OCI-LY7 (cell line): ENCODE data around the gene DOK7. TPM values are rescaled to one million over a fixed set of nuclear protein-coding genes. Genes with fewer than 3 reads are reported as not detected.

Source experiments
- BruUV-seq: library from RNA; stranded (reverse); fragments of 400-500 nt; replicated peaks from 2 replicates; lab custom pipeline; 2021; lab: Mats Ljungman, UMichigan
- CTCF ChIA-PET: fragments of 300-600 bp; sonication (Branson Sonifier 250); formaldehyde crosslinking; loops from one replicate; lab custom pipeline; 2022; ENCODE audit warnings: antibody characterized with exemption; ENCODE audit not compliant: unreplicated experiment; lab: Charles Lee
- POLR2A ChIA-PET: fragments of 300-600 bp; sonication (Branson Sonifier 250); formaldehyde crosslinking; loops from one replicate; lab custom pipeline; 2022; ENCODE audit warnings: antibody characterized with exemption; lab: Charles Lee
- DNase-seq: peaks from one replicate; pipeline ENCODE4 v3.0.0-alpha.2; 2015; ENCODE audit warnings: low spot score
- H2AFZ ChIP-seq: fragments of 200-600 bp; sonication (generic), shearing (Covaris generic); 2 replicates; pipeline ENCODE4 v1.6.1; 2014; ENCODE audit warnings: mild to moderate bottlenecking, antibody characterized with exemption, low read length, moderate library complexity
- H3K27ac ChIP-seq: fragments of 200-600 bp; sonication (generic); 2 replicates; pipeline ENCODE4 v1.5.1; 2014; ENCODE audit warnings: mixed run types, low read depth, mild to moderate bottlenecking, moderate library complexity, low read length, inconsistent platforms; ENCODE audit not compliant: poor library complexity, severe bottlenecking
- H3K36me3 ChIP-seq: fragments of 200-600 bp; sonication (generic); 2 replicates; pipeline ENCODE4 v1.6.1; 2014; ENCODE audit warnings: mild to moderate bottlenecking, antibody characterized with exemption, low read length, moderate library complexity, mixed read lengths; ENCODE audit not compliant: insufficient read depth
- H3K4me1 ChIP-seq: fragments of 200-600 bp; sonication (generic); 2 replicates; pipeline ENCODE4 v1.5.1; 2014; ENCODE audit warnings: mild to moderate bottlenecking, low read length; ENCODE audit not compliant: insufficient read depth, poor library complexity, severe bottlenecking
- H3K4me2 ChIP-seq: fragments of 200-600 bp; sonication (generic); 2 replicates; pipeline ENCODE4 v1.6.1; 2014; ENCODE audit warnings: mild to moderate bottlenecking, low read length
- H3K4me3 ChIP-seq: fragments of 200-600 bp; sonication (generic); 2 replicates; pipeline ENCODE4 v1.5.1; 2014; ENCODE audit warnings: mild to moderate bottlenecking, low read depth, low read length; ENCODE audit not compliant: poor library complexity, severe bottlenecking
- H3K79me2 ChIP-seq: fragments of 200-600 bp; sonication (generic); 2 replicates; pipeline ENCODE4 v1.6.1; 2016; ENCODE audit warnings: low read depth, mild to moderate bottlenecking, low read length, moderate library complexity, mixed read lengths; ENCODE audit not compliant: insufficient read depth
- H3K9me2 ChIP-seq: fragments of 200-600 bp; sonication (generic); 2 replicates; pipeline ENCODE4 v1.6.1; 2016; ENCODE audit warnings: mild to moderate bottlenecking, low read length, mixed read lengths; ENCODE audit not compliant: insufficient read depth
- H3K9me3 ChIP-seq: fragments of 200-600 bp; sonication (generic); 2 replicates; pipeline ENCODE4 v1.6.1; 2014; ENCODE audit warnings: mild to moderate bottlenecking, mixed run types, low read length, mixed read lengths
- H4K20me1 ChIP-seq: fragments of 200-600 bp; sonication (generic); 2 replicates; pipeline ENCODE4 v1.6.1; 2014; ENCODE audit warnings: mild to moderate bottlenecking, antibody characterized with exemption, low read length, moderate library complexity, mixed read lengths; ENCODE audit not compliant: insufficient read depth
- EZH2phosphoT487 ChIP-seq: fragments of 200-600 bp; sonication (generic); IDR thresholded peaks from 2 replicates; pipeline ENCODE4 v1.6.1; 2018; ENCODE audit warnings: low read depth, borderline replicate concordance, mild to moderate bottlenecking, mixed run types, antibody characterized with exemption, low read length, moderate library complexity, mixed read lengths
- intact Hi-C: fragments of 100-400 bp; cut with micrococcal nuclease; formaldehyde crosslinking; loops from one replicate; pipeline ENCODE4 v1.10.0; 2022; ENCODE audit not compliant: unreplicated experiment
- total RNA-seq, 2 experiments: library from RNA; depleted of rRNA in 1 of 2; stranded (reverse); fragments of >200 nt in 1 of 2; shearing (Covaris generic) in 1 of 2; gene quantifications; 2 replicates each; pipeline ENCODE4 v1.2.3, GENCODE V29; 2014 to 2022
- TF ChIP-seq, protein P1 (sequence below): fragments of 200-600 bp; sonication (generic); conservative IDR thresholded peaks from 2 replicates; pipeline ENCODE4 v1.5.1; 2014; ENCODE audit warnings: mild to moderate bottlenecking, antibody characterized with exemption, low read length, moderate library complexity, mixed read lengths

The DOK7 gene
- total RNA-seq, 2 experiments from 2014 or later = 1.5 TPM; not detected in 1

DNA sequence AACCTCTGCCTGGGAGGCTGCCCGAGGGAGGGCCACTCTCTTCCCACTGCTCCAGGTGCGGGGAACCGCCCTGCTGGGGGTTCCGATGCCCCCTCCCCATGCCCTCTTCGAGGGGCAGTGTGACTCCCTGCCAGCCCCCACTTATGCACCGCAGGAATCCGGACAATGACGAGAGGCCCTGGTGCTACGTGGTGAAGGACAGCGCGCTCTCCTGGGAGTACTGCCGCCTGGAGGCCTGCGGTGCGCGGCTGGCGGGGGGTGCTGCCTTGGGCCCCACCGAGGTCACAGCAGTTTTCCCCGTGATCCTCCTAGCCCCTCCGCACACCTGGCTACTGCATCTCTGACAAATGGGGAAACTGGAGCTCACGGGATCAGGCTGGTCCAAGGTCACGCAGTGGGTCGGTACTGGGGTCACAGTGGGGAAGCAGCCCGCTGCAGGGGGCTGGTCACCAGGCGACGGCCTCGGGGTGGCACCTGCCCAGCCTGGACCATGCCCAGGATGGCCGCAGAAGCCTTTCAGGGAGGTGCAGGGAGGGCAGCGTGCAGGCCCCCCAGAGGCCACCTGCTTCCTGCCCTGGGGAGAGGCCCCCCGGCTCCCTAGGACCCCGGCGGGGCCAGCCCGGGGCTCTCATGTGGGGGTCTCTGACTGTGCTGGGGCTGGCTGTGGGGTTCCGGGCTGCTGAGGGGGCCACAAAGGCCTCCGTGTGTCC is 17.8 kb upstream of the DOK7 start:
- BruUV-seq = no TSS peak
- Histone ChIP-seq H3K36me3 (no peaks in the 10 kb centered on the region), H3K4me1 (no peaks in the 10 kb centered on the region), H4K20me1 (no peaks in the 10 kb centered on the region), H3K9me2 (no peaks in the 10 kb centered on the region), H3K4me3 (no peak overlapping the region), H3K4me2 (no peak overlapping the region), H2AFZ (no peak overlapping the region), H3K79me2 (no peaks in the 10 kb centered on the region), H3K9me3 (no peaks in the 10 kb centered on the region), H3K27ac (no peak overlapping the region)
- intact Hi-C loops = no loop called here
- no peak for DNase-seq
- ChIA-PET CTCF (no interaction called here), POLR2A (no interaction called here)
- TF ChIP-seq EZH2phosphoT487 = no peak
- TF ChIP-seq, protein P1, sequence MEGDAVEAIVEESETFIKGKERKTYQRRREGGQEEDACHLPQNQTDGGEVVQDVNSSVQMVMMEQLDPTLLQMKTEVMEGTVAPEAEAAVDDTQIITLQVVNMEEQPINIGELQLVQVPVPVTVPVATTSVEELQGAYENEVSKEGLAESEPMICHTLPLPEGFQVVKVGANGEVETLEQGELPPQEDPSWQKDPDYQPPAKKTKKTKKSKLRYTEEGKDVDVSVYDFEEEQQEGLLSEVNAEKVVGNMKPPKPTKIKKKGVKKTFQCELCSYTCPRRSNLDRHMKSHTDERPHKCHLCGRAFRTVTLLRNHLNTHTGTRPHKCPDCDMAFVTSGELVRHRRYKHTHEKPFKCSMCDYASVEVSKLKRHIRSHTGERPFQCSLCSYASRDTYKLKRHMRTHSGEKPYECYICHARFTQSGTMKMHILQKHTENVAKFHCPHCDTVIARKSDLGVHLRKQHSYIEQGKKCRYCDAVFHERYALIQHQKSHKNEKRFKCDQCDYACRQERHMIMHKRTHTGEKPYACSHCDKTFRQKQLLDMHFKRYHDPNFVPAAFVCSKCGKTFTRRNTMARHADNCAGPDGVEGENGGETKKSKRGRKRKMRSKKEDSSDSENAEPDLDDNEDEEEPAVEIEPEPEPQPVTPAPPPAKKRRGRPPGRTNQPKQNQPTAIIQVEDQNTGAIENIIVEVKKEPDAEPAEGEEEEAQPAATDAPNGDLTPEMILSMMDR = no peak

DNA sequence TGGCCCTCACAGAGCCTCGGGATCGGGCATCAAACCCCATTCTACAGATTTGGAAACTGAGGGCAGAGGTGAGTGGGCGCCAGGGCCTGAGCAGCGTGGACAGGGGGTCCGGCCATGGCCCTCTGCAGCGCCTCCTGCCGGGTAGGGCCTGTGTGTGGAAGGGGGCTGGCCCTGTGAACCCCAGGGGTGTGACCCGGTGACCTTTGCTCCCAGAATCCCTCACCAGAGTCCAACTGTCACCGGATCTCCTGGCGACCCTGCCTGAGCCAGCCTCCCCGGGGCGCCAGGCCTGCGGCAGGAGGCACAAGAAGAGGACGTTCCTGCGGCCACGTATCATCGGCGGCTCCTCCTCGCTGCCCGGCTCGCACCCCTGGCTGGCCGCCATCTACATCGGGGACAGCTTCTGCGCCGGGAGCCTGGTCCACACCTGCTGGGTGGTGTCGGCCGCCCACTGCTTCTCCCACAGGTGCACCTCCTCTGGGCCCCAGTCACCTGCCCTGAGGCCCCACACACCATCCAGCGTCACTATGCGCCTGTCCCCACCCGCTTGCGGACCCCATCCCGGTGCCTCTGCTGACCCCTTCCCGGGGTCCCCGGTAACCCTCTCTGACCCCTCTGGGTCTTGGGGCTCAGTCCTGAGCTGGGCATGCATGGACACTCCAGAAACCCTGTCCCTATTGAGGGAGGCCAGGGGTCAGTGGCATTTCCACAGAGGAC is 17.1 kb upstream of the DOK7 start:
- Histone ChIP-seq H3K36me3 (no peaks in the 10 kb centered on the region), H4K20me1 (no peaks in the 10 kb centered on the region), H3K4me1 (no peaks in the 10 kb centered on the region), H3K9me2 (no peaks in the 10 kb centered on the region), H2AFZ (no peak overlapping the region), H3K27ac (no peak overlapping the region), H3K4me2 (no peak overlapping the region), H3K79me2 (no peaks in the 10 kb centered on the region), H3K4me3 (no peak overlapping the region), H3K9me3 (no peaks in the 10 kb centered on the region)
- TF ChIP-seq EZH2phosphoT487 = no peak
- TF ChIP-seq, protein P1 = no peak
- ChIA-PET POLR2A (no interaction called here), CTCF (no interaction called here)
- DNase-seq = no peak
- BruUV-seq = no TSS peak
- intact Hi-C loops = no loop called here
